GM18868 (cell line): ENCODE data around the gene HSPA14.
"Not testable (repeated sequence)": the region's sequence is repeated elsewhere in the genome, so short reads cannot be mapped to it uniquely, and the experiment has no call there.

Experiments
- ATAC-seq: cut with Tn5 transposase; IDR thresholded peaks from one replicate; pipeline ENCODE4 v1.9.1; 2021; ENCODE audit warnings: mild to moderate bottlenecking, moderate library complexity; ENCODE audit not compliant: unreplicated experiment

HSPA14 gene

GRCh38 chr10:14879124-14879927, 41.2 kb downstream of the HSPA14 start:
- ATAC-seq, result peak; percentile 16

- no peak for ATAC-seq
Measured at GRCh38 chr10:14879928-14880193, 41.8 kb downstream of the HSPA14 start.

- no peak for ATAC-seq
Measured at GRCh38 chr10:14880229-14880628, 42.1 kb downstream of the HSPA14 start.

- no peak for ATAC-seq
Measured at GRCh38 chr10:14884082-14884481, 46.0 kb downstream of the HSPA14 start.

GRCh38 chr10:14889318-14889717, 51.2 kb downstream of the HSPA14 start:
- no peak for ATAC-seq

- no peak for ATAC-seq
Measured at GRCh38 chr10:14891151-14891550, 53.0 kb downstream of the HSPA14 start.

GRCh38 chr10:14904316-14904732, 66.2 kb downstream of the HSPA14 start:
- ATAC-seq, result peak; percentile 55

- ATAC-seq, result no peak
Measured at GRCh38 chr10:14904864-14905263, 66.8 kb downstream of the HSPA14 start.

- ATAC-seq, result no peak
Measured at GRCh38 chr10:14905890-14906289, 67.8 kb downstream of the HSPA14 start.

GRCh38 chr10:14906765-14907164, 68.7 kb downstream of the HSPA14 start:
- no peak for ATAC-seq

GRCh38 chr10:14907591-14907990, 69.5 kb downstream of the HSPA14 start:
- ATAC-seq, result not testable (repeated sequence)

GRCh38 chr10:14909101-14909500, 71.0 kb downstream of the HSPA14 start:
- ATAC-seq, result no peak

- no peak for ATAC-seq
Measured at GRCh38 chr10:14910953-14911352, 72.8 kb downstream of the HSPA14 start.

- ATAC-seq, result no peak
Measured at GRCh38 chr10:14911801-14912200, 73.7 kb downstream of the HSPA14 start.

GRCh38 chr10:14916600-14916999, 78.5 kb downstream of the HSPA14 start:
- ATAC-seq, result no peak

GRCh38 chr10:14917827-14918226, 79.7 kb downstream of the HSPA14 start:
- no peak for ATAC-seq

- peak; percentile 63 for ATAC-seq
Measured at GRCh38 chr10:14918964-14919363, 80.9 kb downstream of the HSPA14 start.
